ENCODE data around the gene DPF1. TPM values are rescaled to one million over a fixed set of nuclear protein-coding genes. Genes with fewer than 3 reads are reported as not detected.

DPF1 gene
- polyA plus RNA-seq, 1 donor (not counting 4 experiments of a cell fraction or from before 2014, with no cell fraction given) = 1.5 TPM

- H4K20me1 ChIP-seq (ENCODE audit: control insufficient read depth, extremely low read depth, insufficient read depth, low read length) = peaks cover 32% of the 10 kb centered on the region
- peaks cover 66% of the 10 kb centered on the region for H3K79me2 ChIP-seq (ENCODE audit: control insufficient read depth, insufficient read depth, low read length)
- H3K36me3 ChIP-seq (ENCODE audit: control insufficient read depth in 2 of 2, extremely low read depth in 1 of 2, insufficient read depth in 2 of 2, low read length in 2 of 2) = peaks cover 3 to 15% of the 10 kb centered on the region in 2 experiments
- no peak overlapping the region for H2AFZ ChIP-seq (ENCODE audit: control insufficient read depth, low read length)
- peak overlapping the region; percentile 93 for H3K9ac ChIP-seq (ENCODE audit: control insufficient read depth, extremely low read depth, insufficient read depth, low read length)
- H3K4me3 ChIP-seq (ENCODE audit: control insufficient read depth in 2 of 3, extremely low read depth in 1 of 3, insufficient read depth in 2 of 3, low read depth in 1 of 3, low read length in 3 of 3) = peak overlapping the region; percentile 90 to 99 (median 96)
- H3K9me3 ChIP-seq (ENCODE audit: control insufficient read depth, low read depth, low read length) = no peaks in the 10 kb centered on the region
- DNase-seq (ENCODE audit: low read depth, low spot score) = no peak
- H3K9me1 ChIP-seq (ENCODE audit: control insufficient read depth, extremely low read depth, insufficient read depth, low read length) = peaks cover 8% of the 10 kb centered on the region
- no peaks in the 10 kb centered on the region for H3K27me3 ChIP-seq (ENCODE audit: control insufficient read depth, extremely low read depth, insufficient read depth, low read length)
- dilution Hi-C loops (cut with MboI; ENCODE audit: extremely low pct_ligation_motif_present, low sequenced_read_pairs) = no loop called here
- FAIRE-seq = peak; percentile 66
- H3K27ac ChIP-seq (ENCODE audit: control insufficient read depth, insufficient read depth, low read length) = peak overlapping the region; percentile 95
- peak overlapping the region; percentile 99 for H3K4me2 ChIP-seq (ENCODE audit: control insufficient read depth, extremely low read depth, insufficient read depth, low read depth, low read length)
- peaks cover 43% of the 10 kb centered on the region for H3K4me1 ChIP-seq (ENCODE audit: control insufficient read depth, extremely low read depth, insufficient read depth, low read length)
- TF ChIP-seq CTCF (optimal IDR thresholded peaks at IDR 0.05 in 1 of 3, IDR thresholded peaks at IDR 0.05 in 1 of 3, conservative IDR thresholded peaks at IDR 0.05 in 1 of 3; ENCODE audit: extremely low read depth in 1 of 3, insufficient read depth in 2 of 3, low read length in 3 of 3) (no peak), EZH2 (IDR thresholded peaks at IDR 0.05; ENCODE audit: low read length) (no peak)
Observed at GRCh38 chr19:38265921-38266429, 42.0 kb upstream of the DPF1 start.

GRCh38 chr19:38265213-38265861, 41.3 kb upstream of the DPF1 start:
- Histone ChIP-seq H3K9ac (ENCODE audit: control insufficient read depth, extremely low read depth, insufficient read depth, low read length) (peak overlapping the region; percentile 93), H2AFZ (ENCODE audit: control insufficient read depth, low read length) (no peak overlapping the region), H4K20me1 (ENCODE audit: control insufficient read depth, extremely low read depth, insufficient read depth, low read length) (peaks cover 27% of the 10 kb centered on the region), H3K4me2 (ENCODE audit: control insufficient read depth, extremely low read depth, insufficient read depth, low read depth, low read length) (peak overlapping the region; percentile 99), H3K9me3 (ENCODE audit: control insufficient read depth, low read depth, low read length) (no peaks in the 10 kb centered on the region), H3K79me2 (ENCODE audit: control insufficient read depth, insufficient read depth, low read length) (peaks cover 59% of the 10 kb centered on the region), H3K27me3 (ENCODE audit: control insufficient read depth, extremely low read depth, insufficient read depth, low read length) (no peaks in the 10 kb centered on the region), H3K36me3 (ENCODE audit: control insufficient read depth in 2 of 2, extremely low read depth in 1 of 2, insufficient read depth in 2 of 2, low read length in 2 of 2) (peaks cover 0 to 9% of the 10 kb centered on the region in 2 experiments), H3K9me1 (ENCODE audit: control insufficient read depth, extremely low read depth, insufficient read depth, low read length) (peaks cover 8% of the 10 kb centered on the region), H3K27ac (ENCODE audit: control insufficient read depth, insufficient read depth, low read length) (peak overlapping the region; percentile 95), H3K4me1 (ENCODE audit: control insufficient read depth, extremely low read depth, insufficient read depth, low read length) (peaks cover 39% of the 10 kb centered on the region), H3K4me3 (ENCODE audit: control insufficient read depth in 2 of 3, extremely low read depth in 1 of 3, insufficient read depth in 2 of 3, low read depth in 1 of 3, low read length in 3 of 3) (peak overlapping the region; percentile 90 to 99 (median 96))
- dilution Hi-C loops (cut with MboI; ENCODE audit: extremely low pct_ligation_motif_present, low sequenced_read_pairs) = no loop called here
- FAIRE-seq (peak; percentile 88), DNase-seq (ENCODE audit: low read depth, low spot score) (no peak)
- TF ChIP-seq CTCF (optimal IDR thresholded peaks at IDR 0.05 in 1 of 3, IDR thresholded peaks at IDR 0.05 in 1 of 3, conservative IDR thresholded peaks at IDR 0.05 in 1 of 3; ENCODE audit: extremely low read depth in 1 of 3, insufficient read depth in 2 of 3, low read length in 3 of 3) (no peak), EZH2 (IDR thresholded peaks at IDR 0.05; ENCODE audit: low read length) (no peak)
